HepG2 (cell line): ENCODE data around the gene STX2.

ENCODE experiments used
- CCDC6 ChIP-seq: sonication (generic); formaldehyde crosslinking; IDR thresholded peaks from 2 replicates; pipeline ENCODE4 v1.8.1; 2022; ENCODE audit warnings: mild to moderate bottlenecking, missing genetic modification reagents, moderate library complexity
- CHCHD3 ChIP-seq: sonication (generic); formaldehyde crosslinking; IDR thresholded peaks from 2 replicates; pipeline ENCODE4 v1.8.0; 2022; ENCODE audit warnings: mild to moderate bottlenecking, missing genetic modification reagents, moderate library complexity
- CTCF ChIP-seq: sonication (generic); formaldehyde crosslinking; IDR thresholded peaks from 2 replicates; pipeline ENCODE4 v1.5.0; 2020; ENCODE audit warnings: mild to moderate bottlenecking, missing genetic modification reagents, moderate library complexity
- MBD4 ChIP-seq: IDR thresholded peaks from 2 replicates; pipeline ENCODE4 v1.6.1; 2012; ENCODE audit warnings: low read length, inconsistent platforms, borderline replicate concordance
- NFKB2 ChIP-seq: sonication (generic); formaldehyde crosslinking; IDR thresholded peaks from 2 replicates; pipeline ENCODE4 v1.4.0; 2020; ENCODE audit warnings: missing genetic modification reagents, borderline replicate concordance
- RAD21 ChIP-seq: fragments of 450-650 bp; formaldehyde crosslinking; IDR thresholded peaks from 2 replicates; pipeline ENCODE4 v1.5.0; 2020; ENCODE audit warnings: mild to moderate bottlenecking
- RELA ChIP-seq: sonication (generic); formaldehyde crosslinking; IDR thresholded peaks from 2 replicates; pipeline ENCODE4 v1.4.0; 2020; ENCODE audit warnings: missing genetic modification reagents
- ZFP36L2 ChIP-seq: sonication (generic); formaldehyde crosslinking; IDR thresholded peaks from 2 replicates; pipeline ENCODE4 v1.4.0; 2020; ENCODE audit warnings: missing genetic modification reagents
- ZNF383 ChIP-seq: sonication (generic); formaldehyde crosslinking; IDR thresholded peaks from 2 replicates; pipeline ENCODE4 v1.4.0; 2020; ENCODE audit warnings: missing genetic modification reagents, mild to moderate bottlenecking, borderline replicate concordance

DNA sequence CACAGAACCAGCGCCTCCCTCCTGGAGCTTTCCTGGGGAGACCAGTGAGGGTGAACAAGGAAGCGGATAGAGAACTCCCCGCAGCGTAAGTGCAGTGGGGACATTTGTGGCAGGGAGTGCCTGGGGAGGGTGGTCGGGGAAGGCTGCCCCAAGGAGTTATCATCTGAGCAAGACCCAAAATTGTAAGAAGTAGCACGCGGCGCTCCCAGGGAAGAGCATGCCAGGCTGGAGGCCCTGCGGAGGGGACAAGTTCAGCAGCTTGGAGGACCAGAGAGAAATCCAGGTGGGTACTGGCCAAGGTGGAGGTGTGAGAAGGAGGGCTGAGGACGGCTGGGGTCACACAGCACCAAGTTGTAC, 76.8 kb downstream of the STX2 start:
- TF ChIP-seq MBD4 (no peak), RAD21 (CRISPR knock-in tag) (no peak), CCDC6 (CRISPR knock-in tag) (no peak), NFKB2 (CRISPR knock-in tag) (no peak), ZNF383 (CRISPR knock-in tag) (no peak), ZFP36L2 (CRISPR knock-in tag) (no peak), RELA (CRISPR knock-in tag) (no peak), CHCHD3 (CRISPR knock-in tag) (no peak), CTCF (CRISPR knock-in tag) (no peak)
